Endothelial cell of umbilical vein (primary cell): ENCODE results near the gene BAG1.

Experiments
- EZH2 ChIP-seq: IDR thresholded peaks from 2 replicates; pipeline ENCODE4 v1.6.1; 2012; ENCODE audit warnings: borderline replicate concordance, low read depth, mild to moderate bottlenecking, moderate library complexity, low read length, inconsistent platforms; ENCODE audit not compliant: severe bottlenecking
- JUN ChIP-seq: IDR thresholded peaks from 2 replicates; pipeline ENCODE4 v1.6.1; 2011; ENCODE audit warnings: borderline replicate concordance, low read depth; ENCODE audit not compliant: insufficient read length, insufficient read depth
- MAX ChIP-seq: IDR thresholded peaks from 2 replicates; pipeline ENCODE4 v1.6.1; 2011; ENCODE audit not compliant: insufficient read depth, insufficient read length
- MYC ChIP-seq: IDR thresholded peaks from one replicate; pipeline ENCODE4 v1.6.1; 2011; ENCODE audit warnings: mild to moderate bottlenecking, low read depth, low read length
- POLR2A ChIP-seq: IDR thresholded peaks from 2 replicates; pipeline ENCODE4 v1.6.1; 2012; ENCODE audit warnings: low read depth, mild to moderate bottlenecking, control low read depth, low read length
- POLR2AphosphoS5 ChIP-seq: IDR thresholded peaks from 2 replicates; pipeline ENCODE4 v1.6.1; 2012; ENCODE audit warnings: low read depth, mild to moderate bottlenecking, control low read depth, low read length, moderate library complexity; ENCODE audit not compliant: insufficient read depth
- TF ChIP-seq, protein P1 (sequence below), 2 donors: IDR thresholded peaks; 1 replicate in 1 of 2; 2 replicates in 1 of 2; pipeline ENCODE4 v1.5.1; 2011; ENCODE audit warnings: low read length in 2 of 2, mild to moderate bottlenecking in 2 of 2, moderate library complexity in 2 of 2, control low read depth in 1 of 2, inconsistent platforms in 1 of 2, low read depth in 1 of 2; ENCODE audit not compliant: insufficient read depth in 1 of 2; ENCODE audit errors: extremely low read depth in 1 of 2

DNA sequence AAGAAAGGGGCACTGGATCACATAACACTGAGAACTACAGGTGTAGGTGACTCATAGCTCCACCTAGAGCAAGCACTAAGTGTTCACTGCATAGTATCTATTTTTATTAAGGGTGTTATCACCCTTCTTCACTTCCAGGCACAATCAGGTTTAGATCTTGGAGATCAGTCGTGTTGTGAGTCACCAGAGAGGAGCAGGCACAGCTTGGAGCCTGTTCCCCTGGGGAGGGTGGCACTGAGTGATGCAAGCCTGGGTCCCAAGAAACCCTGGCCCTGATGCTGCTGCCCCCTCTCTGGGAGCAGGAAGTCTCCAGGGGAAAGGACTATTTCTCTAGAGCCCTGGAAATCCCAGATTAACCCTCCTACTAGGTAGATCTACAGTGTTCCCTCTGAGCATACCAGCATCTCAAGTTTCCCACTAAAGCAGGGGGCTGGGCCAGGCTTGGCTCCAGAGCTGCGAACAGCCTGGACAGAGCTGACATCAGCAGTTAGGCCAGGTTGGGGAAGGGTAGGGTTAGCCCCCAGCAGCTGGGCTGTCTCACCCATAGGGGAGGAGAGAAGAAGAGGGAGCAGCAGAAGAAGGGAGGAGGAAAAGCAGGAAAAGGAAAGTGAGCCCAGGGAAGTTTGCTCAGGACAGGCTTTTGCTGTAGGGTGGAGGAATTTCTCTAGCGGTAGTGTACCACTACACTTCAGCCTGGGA lies 52.7 kb downstream of the BAG1 start:
- TF ChIP-seq, protein P1, sequence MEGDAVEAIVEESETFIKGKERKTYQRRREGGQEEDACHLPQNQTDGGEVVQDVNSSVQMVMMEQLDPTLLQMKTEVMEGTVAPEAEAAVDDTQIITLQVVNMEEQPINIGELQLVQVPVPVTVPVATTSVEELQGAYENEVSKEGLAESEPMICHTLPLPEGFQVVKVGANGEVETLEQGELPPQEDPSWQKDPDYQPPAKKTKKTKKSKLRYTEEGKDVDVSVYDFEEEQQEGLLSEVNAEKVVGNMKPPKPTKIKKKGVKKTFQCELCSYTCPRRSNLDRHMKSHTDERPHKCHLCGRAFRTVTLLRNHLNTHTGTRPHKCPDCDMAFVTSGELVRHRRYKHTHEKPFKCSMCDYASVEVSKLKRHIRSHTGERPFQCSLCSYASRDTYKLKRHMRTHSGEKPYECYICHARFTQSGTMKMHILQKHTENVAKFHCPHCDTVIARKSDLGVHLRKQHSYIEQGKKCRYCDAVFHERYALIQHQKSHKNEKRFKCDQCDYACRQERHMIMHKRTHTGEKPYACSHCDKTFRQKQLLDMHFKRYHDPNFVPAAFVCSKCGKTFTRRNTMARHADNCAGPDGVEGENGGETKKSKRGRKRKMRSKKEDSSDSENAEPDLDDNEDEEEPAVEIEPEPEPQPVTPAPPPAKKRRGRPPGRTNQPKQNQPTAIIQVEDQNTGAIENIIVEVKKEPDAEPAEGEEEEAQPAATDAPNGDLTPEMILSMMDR (IDR thresholded peaks at IDR 0.05; ENCODE audit: extremely low read depth in 1 of 2, insufficient read depth in 1 of 2, low read depth in 1 of 2, low read length in 2 of 2) = no peak
- TF ChIP-seq EZH2 = no peak
- TF ChIP-seq POLR2A = no peak
- TF ChIP-seq JUN = no peak
- no peak for TF ChIP-seq POLR2AphosphoS5
- TF ChIP-seq MAX = no peak
- TF ChIP-seq MYC = no peak
